SU-DHL-6 (cell line): Measurements from ENCODE around the gene PITPNB.

ENCODE experiments used
- H2AFZ ChIP-seq: fragments of 200-600 bp; sonication (generic); 2 replicates; pipeline ENCODE4 v1.6.1; 2014; ENCODE audit warnings: low read depth, mild to moderate bottlenecking, moderate library complexity, mixed read lengths, antibody characterized with exemption, low read length; ENCODE audit not compliant: severe bottlenecking
- H3F3A ChIP-seq: fragments of 200-600 bp; shearing (Covaris generic); 2 replicates; pipeline ENCODE4 v1.6.0; 2016; ENCODE audit warnings: antibody characterized with exemption, mild to moderate bottlenecking; ENCODE audit not compliant: insufficient read depth
- H3K27ac ChIP-seq: fragments of 200-600 bp; sonication (generic); 2 replicates; pipeline ENCODE4 v1.5.1; 2016; ENCODE audit warnings: low read depth, mild to moderate bottlenecking, low read length, moderate library complexity, mixed read lengths
- H3K27me3 ChIP-seq: fragments of 200-600 bp; sonication (generic), shearing (Covaris generic); 2 replicates; pipeline ENCODE4 v1.6.0; 2014; ENCODE audit warnings: mild to moderate bottlenecking, low read length
- H3K36me3 ChIP-seq: fragments of 200-600 bp; sonication (generic); 2 replicates; pipeline ENCODE4 v1.6.1; 2014; ENCODE audit warnings: mild to moderate bottlenecking, low read length, mixed read lengths
- H3K4me2 ChIP-seq: fragments of 300-600, 200-600 bp; shearing (Covaris generic), sonication (generic); 2 replicates; pipeline ENCODE4 v1.6.0; 2014; ENCODE audit warnings: low read length, low read depth, mild to moderate bottlenecking; ENCODE audit not compliant: poor library complexity, severe bottlenecking
- H3K4me3 ChIP-seq: fragments of 200-600 bp; sonication (generic); 2 replicates; pipeline ENCODE4 v1.5.1; 2014; ENCODE audit warnings: antibody characterized with exemption, low read length, mild to moderate bottlenecking, mixed read lengths; ENCODE audit not compliant: insufficient read depth, poor library complexity, severe bottlenecking
- H3K79me2 ChIP-seq: fragments of 200-600 bp; sonication (generic); 2 replicates; pipeline ENCODE4 v1.6.1; 2014; ENCODE audit warnings: mild to moderate bottlenecking, low read length, moderate library complexity; ENCODE audit not compliant: insufficient read depth
- H3K9ac ChIP-seq: fragments of 200-600 bp; sonication (generic); 2 replicates; pipeline ENCODE4 v1.7.0; 2014; ENCODE audit warnings: mild to moderate bottlenecking, low read length
- H3K9me2 ChIP-seq: fragments of 200-600 bp; sonication (generic); replicated peaks from 2 replicates; pipeline ENCODE4 v1.6.1; 2014; ENCODE audit warnings: low read length; ENCODE audit not compliant: insufficient read depth
- H3K9me3 ChIP-seq: fragments of 200-600 bp; sonication (generic); 2 replicates; pipeline ENCODE4 v1.6.1; 2014; ENCODE audit warnings: low read length, mixed read lengths; ENCODE audit not compliant: insufficient read depth
- H4K20me1 ChIP-seq: fragments of 200-600 bp; sonication (generic); 2 replicates; pipeline ENCODE4 v1.6.1; 2014; ENCODE audit warnings: low read depth, mild to moderate bottlenecking, antibody characterized with exemption, low read length, moderate library complexity, mixed read lengths
- EZH2phosphoT487 ChIP-seq: fragments of 200-600 bp; sonication (generic), shearing (Covaris generic); conservative IDR thresholded peaks from 2 replicates; pipeline ENCODE4 v1.6.1; 2018; ENCODE audit warnings: mild to moderate bottlenecking, antibody characterized with exemption, low read length, moderate library complexity, mixed read lengths
- TF ChIP-seq, protein P1 (sequence below): fragments of 200-600 bp; sonication (generic); IDR thresholded peaks from one replicate; pipeline ENCODE4 v1.5.1; 2017; ENCODE audit warnings: antibody characterized with exemption, mild to moderate bottlenecking, low read length, moderate library complexity; ENCODE audit not compliant: insufficient read depth, poor library complexity, severe bottlenecking

PITPNB gene

DNA sequence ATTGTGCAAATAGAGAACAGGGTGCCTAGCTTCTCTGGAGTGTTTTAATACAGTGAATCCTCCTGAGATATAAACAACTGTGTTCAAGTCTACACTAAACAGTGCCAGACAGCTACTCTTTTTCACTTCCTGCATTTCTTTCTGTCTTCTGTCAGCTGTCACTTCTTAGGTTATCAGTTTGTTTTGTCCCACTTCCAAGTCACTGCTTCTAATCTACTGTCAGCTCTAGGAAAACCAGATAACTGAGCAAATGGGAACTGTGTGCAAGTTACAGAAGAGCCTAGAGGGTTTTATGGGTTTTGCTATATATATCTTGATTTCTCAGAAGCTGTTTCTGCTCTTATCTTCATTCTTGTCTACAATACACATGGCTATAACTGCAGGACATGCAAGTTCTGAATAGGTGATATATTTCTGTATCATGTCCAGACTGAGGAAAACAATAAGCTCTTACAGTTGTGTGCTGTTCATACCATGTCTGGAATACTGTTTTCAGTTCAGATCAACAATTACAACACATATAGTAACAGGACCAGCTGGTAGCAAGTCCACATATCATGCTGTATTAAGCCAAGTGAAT, 5.8 kb downstream of the PITPNB start:
- Histone ChIP-seq H3F3A (peaks cover 6% of the 10 kb centered on the region; the same call in 1 of the 2 replicates), H4K20me1 (peaks cover 72% of the 10 kb centered on the region), H3K9me2 (no peaks in the 10 kb centered on the region), H3K36me3 (peaks cover 27% of the 10 kb centered on the region; the same call in 1 of the 2 replicates), H3K9me3 (no peaks in the 10 kb centered on the region), H3K27me3 (no peaks in the 10 kb centered on the region), H2AFZ (no peak overlapping the region), H3K4me2 (no peak overlapping the region), H3K4me3 (no peak overlapping the region), H3K79me2 (peaks cover 96% of the 10 kb centered on the region), H3K9ac (no peak overlapping the region), H3K27ac (no peak overlapping the region)
- TF ChIP-seq, protein P1, sequence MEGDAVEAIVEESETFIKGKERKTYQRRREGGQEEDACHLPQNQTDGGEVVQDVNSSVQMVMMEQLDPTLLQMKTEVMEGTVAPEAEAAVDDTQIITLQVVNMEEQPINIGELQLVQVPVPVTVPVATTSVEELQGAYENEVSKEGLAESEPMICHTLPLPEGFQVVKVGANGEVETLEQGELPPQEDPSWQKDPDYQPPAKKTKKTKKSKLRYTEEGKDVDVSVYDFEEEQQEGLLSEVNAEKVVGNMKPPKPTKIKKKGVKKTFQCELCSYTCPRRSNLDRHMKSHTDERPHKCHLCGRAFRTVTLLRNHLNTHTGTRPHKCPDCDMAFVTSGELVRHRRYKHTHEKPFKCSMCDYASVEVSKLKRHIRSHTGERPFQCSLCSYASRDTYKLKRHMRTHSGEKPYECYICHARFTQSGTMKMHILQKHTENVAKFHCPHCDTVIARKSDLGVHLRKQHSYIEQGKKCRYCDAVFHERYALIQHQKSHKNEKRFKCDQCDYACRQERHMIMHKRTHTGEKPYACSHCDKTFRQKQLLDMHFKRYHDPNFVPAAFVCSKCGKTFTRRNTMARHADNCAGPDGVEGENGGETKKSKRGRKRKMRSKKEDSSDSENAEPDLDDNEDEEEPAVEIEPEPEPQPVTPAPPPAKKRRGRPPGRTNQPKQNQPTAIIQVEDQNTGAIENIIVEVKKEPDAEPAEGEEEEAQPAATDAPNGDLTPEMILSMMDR: no peak
- TF ChIP-seq EZH2phosphoT487: no peak

DNA sequence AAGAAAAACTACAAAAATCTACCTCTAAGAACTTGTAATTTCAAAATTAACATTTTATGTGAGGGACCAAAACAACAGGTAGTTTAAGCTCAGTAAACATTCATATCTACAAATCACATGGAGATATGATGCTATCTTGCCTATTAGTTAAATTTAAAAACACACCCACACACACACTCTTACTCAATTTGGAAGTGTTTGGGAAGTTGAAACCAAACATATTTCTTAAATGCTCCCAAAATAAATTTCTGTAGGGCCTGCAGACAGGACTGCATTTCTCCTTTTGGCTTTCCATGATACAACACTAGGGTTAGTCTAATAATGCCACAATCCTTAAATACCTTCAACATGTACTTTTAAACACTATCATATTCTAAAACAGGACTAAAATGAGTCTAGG, 7.0 kb downstream of the PITPNB start:
- Histone ChIP-seq H2AFZ (no peak overlapping the region), H4K20me1 (peaks cover 61% of the 10 kb centered on the region), H3K4me3 (no peak overlapping the region), H3K9me2 (no peaks in the 10 kb centered on the region), H3K27ac (no peak overlapping the region), H3K9me3 (no peaks in the 10 kb centered on the region), H3K36me3 (peaks cover 29% of the 10 kb centered on the region; the same call in 1 of the 2 replicates), H3K9ac (no peak overlapping the region), H3K79me2 (peaks cover 89% of the 10 kb centered on the region), H3F3A (peaks cover 6% of the 10 kb centered on the region; the same call in 1 of the 2 replicates), H3K27me3 (no peaks in the 10 kb centered on the region), H3K4me2 (no peak overlapping the region)
- TF ChIP-seq, protein P1: no peak
- TF ChIP-seq EZH2phosphoT487: no peak

- Histone ChIP-seq H2AFZ (no peak overlapping the region), H3K27me3 (no peaks in the 10 kb centered on the region), H3K36me3 (peaks cover 29% of the 10 kb centered on the region; the same call in 1 of the 2 replicates), H3K4me3 (no peak overlapping the region), H4K20me1 (peaks cover 53% of the 10 kb centered on the region), H3K4me2 (no peak overlapping the region), H3K9me3 (no peaks in the 10 kb centered on the region), H3K9ac (no peak overlapping the region), H3K79me2 (peaks cover 87% of the 10 kb centered on the region), H3F3A (peaks cover 6% of the 10 kb centered on the region; the same call in 1 of the 2 replicates), H3K27ac (no peak overlapping the region), H3K9me2 (no peaks in the 10 kb centered on the region)
- TF ChIP-seq EZH2phosphoT487: no peak
- TF ChIP-seq, protein P1: no peak
Measured at GRCh38 chr22:27911330-27911729, 7.7 kb downstream of the PITPNB start.
